ENCODE results near the gene NHEJ1. TPM values are rescaled to one million over a fixed set of nuclear protein-coding genes. Genes with fewer than 3 reads are reported as not detected.

NHEJ1 gene
- total RNA-seq, 1 experiment from 2014 or later = 16.4 TPM

- TF ChIP-seq ZBTB33 (IDR thresholded peaks at IDR 0.05; ENCODE audit: extremely low read depth, insufficient replicate concordance, low read length) (no peak), EGR1 (IDR thresholded peaks at IDR 0.05; ENCODE audit: low read depth) (no peak), FOSL1 (IDR thresholded peaks at IDR 0.05; ENCODE audit: low read depth) (no peak), ZFX (IDR thresholded peaks at IDR 0.05) (no peak), YY1 (IDR thresholded peaks at IDR 0.05; ENCODE audit: extremely low read depth, insufficient replicate concordance, low read depth, low read length) (no peak)
Measured at GRCh38 chr2:219168526-219168925, 7.9 kb upstream of the NHEJ1 start (continued).

GRCh38 chr2:219167997-219168396 is 7.4 kb upstream of the NHEJ1 start:
- Histone ChIP-seq H3K9me2 (ENCODE audit: insufficient read depth) (no peaks in the 10 kb centered on the region), H2AFZ (ENCODE audit: low read depth, low read length, poor library complexity, severe bottlenecking) (no peak overlapping the region), H3K4me3 (replicated peaks in 1 of 2; ENCODE audit: low read depth in 1 of 2, low read length in 2 of 2) (no peak overlapping the region), H3K27me3 (ENCODE audit: insufficient read depth, low read length) (no peaks in the 10 kb centered on the region), H3K9ac (ENCODE audit: low read length) (no peak overlapping the region), H3K27ac (ENCODE audit: low read depth, low read length) (no peak overlapping the region), H3K36me3 (ENCODE audit: control insufficient read depth in 1 of 2, insufficient read depth in 2 of 2, low read length in 2 of 2) (no peaks in the 10 kb centered on the region; a peak in 1 of 4 replicates), H3K79me2 (ENCODE audit: insufficient read depth, low read length) (no peaks in the 10 kb centered on the region), H3K4me1 (ENCODE audit: control insufficient read depth in 1 of 2, insufficient read depth in 2 of 2, low read length in 2 of 2) (no peaks in the 10 kb centered on the region), H3K9me3 (ENCODE audit: control insufficient read depth in 1 of 2, insufficient read depth in 1 of 2, low read depth in 1 of 2, low read length in 2 of 2) (no peaks in the 10 kb centered on the region), H3K4me2 (ENCODE audit: low read length) (no peak overlapping the region), H4K20me1 (ENCODE audit: insufficient read depth) (no peaks in the 10 kb centered on the region)
- RAD21 ChIA-PET (ENCODE audit: low non-redundant PET in 1 of 2, low total read pairs in 2 of 2, uncharacterized antibody in 2 of 2, unreplicated experiment in 2 of 2) = no interaction called here
- CTCF ChIA-PET = no interaction called here
- POLR2A ChIA-PET = no interaction called here
- DNase-seq (ENCODE audit: low read depth, low spot score) (no peak), ATAC-seq (no peak)
- TF ChIP-seq FOSL1 (IDR thresholded peaks at IDR 0.05; ENCODE audit: low read depth) = no peak
- TF ChIP-seq SIN3A (IDR thresholded peaks at IDR 0.05; ENCODE audit: low read depth) = no peak
- no peak for TF ChIP-seq ZNF274 (IDR thresholded peaks at IDR 0.05; ENCODE audit: low read depth, low read length)
- no peak for TF ChIP-seq EZH2 (IDR thresholded peaks at IDR 0.05)
- no peak for TF ChIP-seq CBX3 (IDR thresholded peaks at IDR 0.05; ENCODE audit: low read depth)
- no peak for TF ChIP-seq POLR2A (IDR thresholded peaks at IDR 0.05; ENCODE audit: borderline replicate concordance, extremely low read depth, insufficient read depth, insufficient read length)
- no peak for TF ChIP-seq CTCF (IDR thresholded peaks at IDR 0.05 in 2 of 3, conservative IDR thresholded peaks at IDR 0.05 in 1 of 3; ENCODE audit: borderline replicate concordance in 1 of 3, insufficient read depth in 1 of 3, low read depth in 2 of 3, low read length in 2 of 3)
- TF ChIP-seq ZFX (IDR thresholded peaks at IDR 0.05) = no peak
- TF ChIP-seq ELF1 (IDR thresholded peaks at IDR 0.05; ENCODE audit: borderline replicate concordance, low read depth) = no peak
- TF ChIP-seq SRF (IDR thresholded peaks at IDR 0.05; ENCODE audit: low read depth) = no peak
- no peak for TF ChIP-seq TCF7L2 (IDR thresholded peaks at IDR 0.05; ENCODE audit: borderline replicate concordance, extremely low read depth, insufficient read depth, insufficient read length)
- TF ChIP-seq RAD21 (IDR thresholded peaks at IDR 0.05; ENCODE audit: low read depth) = no peak
- TF ChIP-seq CEBPB (IDR thresholded peaks at IDR 0.05; ENCODE audit: low read depth) = no peak
- no peak for TF ChIP-seq ZBTB33 (IDR thresholded peaks at IDR 0.05; ENCODE audit: extremely low read depth, insufficient replicate concordance, low read length)
- no peak for TF ChIP-seq JUND (IDR thresholded peaks at IDR 0.05)
- TF ChIP-seq EGR1 (IDR thresholded peaks at IDR 0.05; ENCODE audit: low read depth) = no peak
- no peak for TF ChIP-seq YY1 (IDR thresholded peaks at IDR 0.05; ENCODE audit: extremely low read depth, insufficient replicate concordance, low read depth, low read length)
- no peak for TF ChIP-seq EZH2phosphoT487 (IDR thresholded peaks at IDR 0.05; ENCODE audit: borderline replicate concordance)
- BruUV-seq (replicated peaks) = no TSS peak
- intact Hi-C loops (cut with micrococcal nuclease) = no loop called here

All from HCT116 (cell line).